ENCODE results near the gene KLHL29. TPM values are rescaled to one million over a fixed set of nuclear protein-coding genes. Genes with fewer than 3 reads are reported as not detected.

Gene KLHL29
- total RNA-seq, 4 donors from 2014 or later: 4.8 to 17.0 (median 10.5) TPM

- no peaks in the 10 kb centered on the region for H3K36me3 ChIP-seq
- TF ChIP-seq CTCF (IDR thresholded peaks at IDR 0.05) (no peak), POLR2A (IDR thresholded peaks at IDR 0.05) (no peak)
- H3K4me1 ChIP-seq: no peaks in the 10 kb centered on the region
- intact Hi-C loops (cut with DNase I; ENCODE audit: low total_unique reads): no loop called here
- no peak overlapping the region for H3K27ac ChIP-seq
- H3K9me3 ChIP-seq: no peaks in the 10 kb centered on the region
- no peak overlapping the region for H3K4me3 ChIP-seq
- H3K27me3 ChIP-seq: no peaks in the 10 kb centered on the region
- DNase-seq: no peak
Observed at GRCh38 chr2:23446916-23447315, 61.9 kb downstream of the KLHL29 start.

GRCh38 chr2:23447405-23447804 is 62.4 kb downstream of the KLHL29 start:
- no peak overlapping the region for H3K4me3 ChIP-seq
- intact Hi-C loops (cut with DNase I; ENCODE audit: low total_unique reads): no loop called here
- no peaks in the 10 kb centered on the region for H3K27me3 ChIP-seq
- H3K9me3 ChIP-seq: no peaks in the 10 kb centered on the region
- no peaks in the 10 kb centered on the region for H3K4me1 ChIP-seq
- TF ChIP-seq POLR2A (IDR thresholded peaks at IDR 0.05): no peak
- TF ChIP-seq CTCF (IDR thresholded peaks at IDR 0.05): no peak
- no peaks in the 10 kb centered on the region for H3K36me3 ChIP-seq
- DNase-seq: no peak
- no peak overlapping the region for H3K27ac ChIP-seq

GRCh38 chr2:23448906-23449305 is 63.9 kb downstream of the KLHL29 start:
- Histone ChIP-seq H3K36me3 (no peaks in the 10 kb centered on the region), H3K4me1 (no peaks in the 10 kb centered on the region), H3K9me3 (no peaks in the 10 kb centered on the region), H3K4me3 (no peak overlapping the region), H3K27ac (no peak overlapping the region), H3K27me3 (no peaks in the 10 kb centered on the region)
- no peak for DNase-seq
- intact Hi-C loops (cut with DNase I; ENCODE audit: low total_unique reads): no loop called here
- TF ChIP-seq POLR2A (IDR thresholded peaks at IDR 0.05) (no peak), CTCF (IDR thresholded peaks at IDR 0.05) (no peak)

GRCh38 chr2:23449413-23449812 is 64.4 kb downstream of the KLHL29 start:
- DNase-seq: no peak
- Histone ChIP-seq H3K27ac (no peak overlapping the region), H3K27me3 (no peaks in the 10 kb centered on the region), H3K9me3 (no peaks in the 10 kb centered on the region), H3K4me3 (no peak overlapping the region), H3K4me1 (no peaks in the 10 kb centered on the region), H3K36me3 (no peaks in the 10 kb centered on the region)
- TF ChIP-seq CTCF (IDR thresholded peaks at IDR 0.05) (no peak), POLR2A (IDR thresholded peaks at IDR 0.05) (no peak)
- intact Hi-C loops (cut with DNase I; ENCODE audit: low total_unique reads): no loop called here

GRCh38 chr2:23449831-23450331 is 64.9 kb downstream of the KLHL29 start:
- no peak for TF ChIP-seq CTCF (IDR thresholded peaks at IDR 0.05)
- no peak for TF ChIP-seq POLR2A (IDR thresholded peaks at IDR 0.05)
- H3K27ac ChIP-seq: no peak overlapping the region
- H3K9me3 ChIP-seq: no peaks in the 10 kb centered on the region
- intact Hi-C loops (cut with DNase I; ENCODE audit: low total_unique reads): no loop called here
- no peaks in the 10 kb centered on the region for H3K4me1 ChIP-seq
- H3K36me3 ChIP-seq: no peaks in the 10 kb centered on the region
- H3K27me3 ChIP-seq: no peaks in the 10 kb centered on the region
- no peak overlapping the region for H3K4me3 ChIP-seq
- DNase-seq: no peak
